Raji (cell line): ENCODE measurements around the gene ZNF791.

Source experiments
- POLR2A ChIP-seq: IDR thresholded peaks from 2 replicates; pipeline ENCODE4 v1.6.1; 2011; ENCODE audit warnings: low read depth, low read length, control low read depth; ENCODE audit not compliant: insufficient read depth

Gene ZNF791

GRCh38 chr19:12610540-12611360 lies at the start of gene ZNF791, which contains the start of gene ZNF490:
ZNF791 (plus strand) TSS chr19:12610920; CDS start chr19:12611080, 160 bp downstream.
ZNF490 (minus strand) TSS chr19:12610813; CDS start chr19:12610680, 133 bp downstream.
- peak; percentile 94 for TF ChIP-seq POLR2A

GRCh38 chr19:12564016-12564664 lies 46.6 kb upstream of the ZNF791 start:
- no peak for TF ChIP-seq POLR2A

- no peak for TF ChIP-seq POLR2A
Observed at GRCh38 chr19:12567951-12568350, 42.8 kb upstream of the ZNF791 start.

- no peak for TF ChIP-seq POLR2A
Observed at GRCh38 chr19:12574036-12574435, 36.7 kb upstream of the ZNF791 start.

GRCh38 chr19:12578641-12579040 lies 32.1 kb upstream of the ZNF791 start:
- TF ChIP-seq POLR2A = no peak

- no peak for TF ChIP-seq POLR2A
Observed at GRCh38 chr19:12580180-12580694, 30.5 kb upstream of the ZNF791 start.

- no peak for TF ChIP-seq POLR2A
Observed at GRCh38 chr19:12581100-12581499, 29.6 kb upstream of the ZNF791 start.

GRCh38 chr19:12596485-12596884 lies 14.2 kb upstream of the ZNF791 start:
- TF ChIP-seq POLR2A = no peak

- TF ChIP-seq POLR2A = no peak
Observed at GRCh38 chr19:12596927-12597548, 13.7 kb upstream of the ZNF791 start.

GRCh38 chr19:12597594-12597993 lies 13.1 kb upstream of the ZNF791 start:
- TF ChIP-seq POLR2A = no peak

DNA sequence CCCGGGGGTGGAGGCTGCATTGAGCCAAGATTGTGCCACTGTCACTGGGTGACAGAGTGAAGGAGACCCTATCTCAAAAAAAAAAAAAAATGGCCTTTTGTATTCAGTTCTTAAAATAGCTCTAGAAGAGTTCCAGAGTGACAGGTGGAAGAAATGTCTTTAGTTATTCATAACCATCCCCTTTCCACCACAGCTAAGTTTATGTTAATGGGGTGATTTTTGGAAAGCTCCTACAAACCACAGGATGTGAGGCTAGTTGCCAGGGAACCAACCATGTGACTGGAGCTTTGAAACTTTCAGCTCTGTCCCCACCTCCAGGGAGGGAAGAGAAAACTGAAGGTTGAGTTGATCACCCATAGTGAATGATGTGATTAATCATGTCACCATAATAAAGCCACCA lies 7.0 kb upstream of the ZNF791 start:
- TF ChIP-seq POLR2A = no peak

- TF ChIP-seq POLR2A = no peak
Observed at GRCh38 chr19:12606796-12607195, 3.9 kb upstream of the ZNF791 start.

DNA sequence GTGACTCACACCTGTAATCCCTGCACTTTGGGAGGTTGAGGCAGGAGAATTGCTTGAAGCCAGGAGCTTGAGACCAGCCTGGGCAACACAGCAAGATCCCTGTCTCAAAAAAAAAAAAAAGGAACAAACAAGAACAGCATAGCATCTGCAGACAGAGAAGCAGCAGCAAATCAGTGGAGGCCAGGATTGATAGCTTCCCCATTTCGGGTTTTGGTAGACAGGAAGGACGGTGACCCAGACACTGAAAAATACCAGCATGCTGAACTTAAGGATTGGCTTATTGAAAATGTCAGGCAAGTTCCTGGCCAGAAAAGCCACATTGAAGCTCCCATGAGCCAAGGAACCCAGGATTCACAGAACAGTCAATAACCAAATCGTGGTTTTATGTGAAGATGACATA lies 3.1 kb upstream of the ZNF791 start:
- TF ChIP-seq POLR2A = no peak

DNA sequence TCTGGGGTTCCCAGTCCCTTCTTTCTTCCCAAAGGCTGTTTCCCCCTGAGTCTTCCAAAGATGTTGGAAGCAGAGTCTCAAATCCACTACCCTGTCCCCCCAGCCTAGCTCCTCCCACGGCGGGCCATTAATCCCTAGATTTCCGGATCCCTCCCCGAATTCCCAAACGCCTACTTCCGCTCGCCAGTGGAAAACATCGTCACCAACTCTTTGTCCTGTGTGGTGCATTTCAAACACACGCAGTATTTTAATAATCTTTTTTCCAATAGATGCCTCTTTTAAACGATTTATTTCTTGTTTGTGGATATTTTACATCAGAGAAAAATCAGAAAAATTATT lies 610 bp downstream of the ZNF791 start:
- TF ChIP-seq POLR2A = no peak

- TF ChIP-seq POLR2A = no peak
Observed at GRCh38 chr19:12617646-12618045, 6.9 kb downstream of the ZNF791 start.
